Fibroblast of peridontal ligament (primary cell): Measurements from ENCODE around the gene C19orf67.

Source experiments
- DNase-seq: peaks from one replicate; pipeline ENCODE4 v3.0.0-alpha.2; 2010; ENCODE audit errors: extremely low read depth

The C19orf67 gene

GRCh38 chr19:14081797-14082674 lies 3.5 kb downstream of the C19orf67 start:
- no peak for DNase-seq

GRCh38 chr19:14080887-14081796 lies 4.4 kb downstream of the C19orf67 start:
- DNase-seq: peak; percentile 100

DNA sequence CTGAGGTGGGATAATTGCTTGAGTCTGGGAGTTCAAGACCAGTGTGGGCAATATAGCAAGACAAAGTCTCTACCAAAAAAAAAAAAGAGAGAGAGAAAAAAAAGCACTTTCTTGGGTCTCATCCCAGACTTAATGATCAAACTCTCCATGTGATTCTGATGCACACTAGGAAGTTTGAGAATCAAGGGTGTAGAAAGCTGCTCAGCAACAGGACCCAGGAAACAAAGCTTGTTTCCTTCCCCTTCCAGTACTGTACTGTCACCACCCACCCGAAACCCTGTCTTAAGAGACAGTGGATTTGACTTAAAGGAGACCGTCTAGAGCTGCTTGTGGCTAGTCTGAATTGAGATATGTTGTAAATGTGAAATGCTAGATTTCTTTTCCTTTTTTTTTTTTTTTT lies 7.2 kb downstream of the C19orf67 start:
- peak; percentile 73 for DNase-seq

DNA sequence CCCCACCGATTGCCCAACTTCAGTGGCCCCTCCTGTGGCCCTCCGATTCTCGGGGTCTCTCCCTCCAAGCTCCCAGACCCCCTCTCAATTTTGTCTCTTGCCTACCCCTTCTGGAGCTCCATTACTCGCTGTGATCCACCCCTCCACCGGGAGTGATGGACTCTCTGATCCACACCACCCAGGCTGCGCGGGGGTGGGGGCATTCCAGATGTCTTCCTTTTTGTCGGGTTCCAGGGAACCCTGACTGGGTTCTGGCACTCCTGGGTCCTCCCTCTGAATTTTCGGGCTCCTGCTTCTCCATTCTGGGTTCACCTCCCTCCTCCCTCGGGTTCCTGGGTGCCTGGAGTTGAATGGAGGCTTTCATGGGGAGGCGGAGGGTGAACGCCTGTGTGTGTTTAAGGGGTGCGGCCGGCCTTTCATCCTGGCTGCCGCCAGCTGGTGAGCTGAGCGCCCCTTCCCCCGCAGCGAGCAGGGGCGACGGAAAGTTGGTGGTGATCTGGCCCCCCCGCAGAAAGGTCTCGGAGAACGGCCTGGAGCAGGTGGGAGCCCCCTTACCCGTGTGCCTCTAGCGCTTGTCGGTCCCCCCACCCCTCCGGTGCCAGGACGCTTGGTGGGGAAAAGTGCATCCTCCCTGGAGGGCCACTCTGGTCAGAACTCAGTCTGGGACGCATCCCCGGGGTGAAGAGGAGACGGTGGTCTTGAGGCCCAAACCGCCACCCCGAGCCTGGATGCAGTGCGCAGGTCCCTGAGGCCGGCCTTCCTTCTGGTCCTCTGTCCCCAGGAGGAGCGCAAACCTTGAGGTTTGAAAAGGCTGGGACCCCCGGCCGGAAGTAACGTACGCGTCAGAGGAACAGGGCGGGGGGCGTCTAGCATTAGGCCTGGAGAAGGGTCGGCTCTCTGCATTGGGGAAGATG lies 11.4 kb downstream of the C19orf67 start:
- DNase-seq: no peak

DNA sequence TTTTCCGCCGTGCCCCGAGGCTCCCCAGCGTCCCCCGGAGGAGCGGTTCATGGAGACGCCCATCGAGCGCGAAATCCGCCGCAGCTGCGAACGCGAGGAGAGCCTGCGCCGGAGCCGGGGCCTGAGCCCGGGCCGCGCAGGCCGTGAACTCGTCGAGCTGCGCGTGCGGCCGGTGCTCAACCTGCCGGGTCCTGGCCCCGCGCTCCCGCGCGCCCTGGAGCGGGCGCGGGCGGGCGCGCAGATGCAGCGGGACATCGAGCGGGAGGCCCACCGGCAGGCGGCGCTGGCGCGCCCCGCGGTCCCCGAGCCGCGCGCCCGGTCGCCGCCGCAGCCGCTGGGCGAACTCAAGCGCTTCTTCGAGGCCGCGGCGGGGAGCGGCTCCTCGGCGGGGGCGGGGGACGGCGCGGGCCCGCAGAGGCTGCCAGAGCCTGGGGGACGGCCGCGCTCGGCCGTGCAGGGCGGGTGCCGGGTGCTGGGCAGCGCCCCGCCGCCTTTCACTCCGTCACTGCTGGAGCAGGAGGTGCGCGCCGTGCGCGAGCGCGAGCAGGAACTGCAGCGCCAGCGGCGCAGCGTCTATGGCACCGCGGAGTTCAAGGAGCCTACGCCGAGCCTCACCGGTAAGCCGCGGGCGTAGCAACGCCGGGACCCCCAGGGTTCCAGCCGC lies 12.2 kb downstream of the C19orf67 start:
- peak; percentile 72 for DNase-seq

DNA sequence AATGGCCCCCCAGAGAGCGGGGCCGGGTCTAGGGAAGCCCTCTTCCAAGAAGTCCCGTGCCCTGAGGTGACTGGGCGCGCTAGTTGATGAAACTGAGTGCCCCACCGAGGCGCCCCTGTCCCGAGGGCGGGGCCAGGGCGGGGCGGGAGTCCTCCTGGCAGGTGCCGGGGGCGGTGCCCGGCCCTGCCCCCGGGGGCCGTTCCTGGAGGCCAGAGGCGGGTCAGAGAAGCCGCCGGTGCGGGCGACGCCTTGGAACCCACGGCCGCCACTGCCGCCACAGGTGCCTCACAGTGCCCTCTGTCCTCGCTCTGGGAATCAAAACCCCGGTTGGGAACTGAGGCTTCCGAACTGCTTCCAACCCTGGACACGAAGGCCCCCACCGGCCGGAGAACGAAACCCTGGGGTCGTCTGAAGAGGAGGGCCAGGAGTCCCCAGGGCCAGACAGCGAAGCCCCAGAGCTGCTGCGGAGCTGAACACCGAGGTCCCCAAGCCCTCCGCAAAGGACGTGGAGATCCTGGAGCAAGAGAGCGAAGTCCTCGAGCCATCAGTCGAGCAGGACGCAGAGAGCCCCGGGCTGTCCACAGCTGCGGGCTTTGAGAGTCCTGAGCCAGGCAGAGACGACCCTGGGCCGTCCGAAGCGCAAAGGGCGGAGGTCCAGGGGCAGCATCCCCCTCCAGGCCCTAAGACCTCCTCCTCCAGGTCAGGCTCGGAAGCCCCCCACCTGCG lies 12.9 kb downstream of the C19orf67 start, which contains the start of gene MISP3:
Gene MISP3 (plus strand): TSS at position 252 of the 726 bp plus-strand sequence. CDS start 524 bp downstream, outside the sequence.
- DNase-seq: no peak

GRCh38 chr19:14070268-14071050 lies 15.1 kb downstream of the C19orf67 start:
- DNase-seq: no peak

GRCh38 chr19:14066134-14066533 lies 19.4 kb downstream of the C19orf67 start:
- no peak for DNase-seq

- DNase-seq: no peak
Observed at GRCh38 chr19:14063105-14063504, 22.5 kb downstream of the C19orf67 start.

DNA sequence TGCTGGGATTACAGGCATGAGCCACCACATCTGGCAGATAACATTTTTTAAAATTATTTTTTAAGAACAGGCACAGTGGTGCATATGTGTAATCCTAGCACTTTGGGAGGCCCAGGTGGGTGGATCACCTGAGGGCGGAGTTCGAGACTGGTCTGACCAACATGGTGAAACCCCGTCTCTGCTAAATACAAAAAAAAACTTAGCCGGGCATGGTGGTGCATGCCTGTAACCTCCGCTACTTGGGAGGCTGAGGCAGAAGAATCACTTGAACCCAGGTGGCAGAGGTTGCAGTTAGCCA lies 23.1 kb downstream of the C19orf67 start:
- DNase-seq: no peak

DNA sequence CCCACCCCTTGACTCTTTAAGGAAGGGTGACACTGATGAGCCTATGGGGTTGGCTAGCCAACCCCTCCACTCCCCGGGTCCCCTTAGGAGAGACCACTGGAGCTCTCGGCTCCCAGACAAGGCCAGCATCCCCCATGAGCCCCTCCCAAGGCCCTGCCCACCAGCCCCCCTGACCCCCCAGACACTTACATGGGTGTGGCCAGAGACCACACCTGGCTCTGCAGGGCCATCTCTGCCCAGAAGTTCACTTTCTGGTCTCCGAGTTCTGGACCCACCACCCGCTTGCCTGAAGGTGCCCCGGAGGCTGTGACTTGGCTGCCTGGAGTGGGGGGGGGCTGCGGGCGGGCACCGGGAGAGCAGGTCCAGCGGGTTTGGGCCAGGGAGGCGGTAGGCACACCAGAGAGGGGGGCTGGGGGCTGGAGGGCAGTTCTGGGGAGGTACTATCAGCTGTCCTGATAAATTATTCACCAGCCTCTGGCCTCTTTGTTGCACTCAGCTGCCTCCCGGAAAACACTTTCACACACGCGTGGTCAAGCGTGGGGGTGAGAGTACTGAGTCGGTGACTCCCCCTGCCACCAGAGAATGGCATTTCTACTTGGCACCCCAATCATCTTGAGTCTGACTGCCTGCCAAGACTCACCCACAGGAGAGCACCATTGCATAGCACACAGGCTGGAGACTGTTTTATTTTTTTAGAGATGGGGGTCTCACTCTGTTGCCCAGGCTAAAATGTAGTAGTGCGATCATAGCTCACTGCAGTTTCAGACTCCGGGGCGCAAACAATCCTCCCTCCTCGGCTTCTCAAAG lies 23.6 kb downstream of the C19orf67 start, which contains the start of gene PALM3:
Gene PALM3 (minus strand): TSS at position 326 of the 807 bp plus-strand sequence. CDS start 96 bp downstream, at position 230.
- no peak for DNase-seq

GRCh38 chr19:14061081-14061749 lies 24.4 kb downstream of the C19orf67 start:
- DNase-seq: no peak

DNA sequence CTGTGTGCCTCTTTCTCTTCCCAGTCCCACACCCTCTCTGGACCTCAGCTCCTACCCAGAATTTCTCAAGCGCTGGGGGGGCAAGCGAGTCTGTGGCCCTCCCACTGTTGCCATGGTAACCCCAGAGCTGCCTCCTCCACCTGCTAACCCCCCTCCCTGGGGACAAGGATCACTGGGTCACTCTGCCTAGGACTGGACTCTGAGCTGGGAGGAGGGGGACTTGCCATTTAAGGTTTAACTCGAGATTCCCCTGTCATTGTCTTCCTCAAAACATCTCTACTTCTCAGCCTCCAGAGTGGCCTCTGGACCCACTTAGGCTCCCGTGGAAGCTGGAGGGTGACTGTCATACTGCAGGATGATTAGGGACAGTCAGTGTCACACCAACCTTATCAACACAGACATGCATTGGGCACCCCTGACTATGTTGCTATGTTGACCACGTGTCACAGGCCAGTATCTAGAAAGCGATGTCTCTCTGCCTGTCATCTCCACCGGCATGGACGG lies 25.9 kb downstream of the C19orf67 start:
- no peak for DNase-seq

- no peak for DNase-seq
Observed at GRCh38 chr19:14059093-14059480, 26.5 kb downstream of the C19orf67 start.

- no peak for DNase-seq
Observed at GRCh38 chr19:14058182-14059092, 27.1 kb downstream of the C19orf67 start.

GRCh38 chr19:14056741-14057356 lies 28.7 kb downstream of the C19orf67 start:
- no peak for DNase-seq
